Measurements from ENCODE around the gene LMLN.
"Not testable (repeated sequence)": the region's sequence is repeated elsewhere in the genome, so short reads cannot be mapped to it uniquely, and the experiment has no call there.

The LMLN gene

GRCh38 chr3:197957790-197958133 is 2.3 kb upstream of the LMLN start:
- no peak for DNase-seq (ENCODE audit: low read depth)

GRCh38 chr3:197958346-197958745 is 1.7 kb upstream of the LMLN start:
- no peak for DNase-seq (ENCODE audit: low read depth)

GRCh38 chr3:197958848-197959247 is 1.2 kb upstream of the LMLN start:
- DNase-seq (ENCODE audit: low read depth), result not testable (repeated sequence)

GRCh38 chr3:197959500-197959890 is 522 bp upstream of the LMLN start:
- no peak for DNase-seq (ENCODE audit: low read depth)

GRCh38 chr3:197960694-197961581 is 921 bp downstream of the LMLN start:
- DNase-seq (ENCODE audit: low read depth), result no peak

GRCh38 chr3:197961582-197961945 is 1.5 kb downstream of the LMLN start:
- DNase-seq (ENCODE audit: low read depth), result no peak

- DNase-seq (ENCODE audit: low read depth), result no peak
Observed at GRCh38 chr3:197963019-197963637, 3.1 kb downstream of the LMLN start.

DNA sequence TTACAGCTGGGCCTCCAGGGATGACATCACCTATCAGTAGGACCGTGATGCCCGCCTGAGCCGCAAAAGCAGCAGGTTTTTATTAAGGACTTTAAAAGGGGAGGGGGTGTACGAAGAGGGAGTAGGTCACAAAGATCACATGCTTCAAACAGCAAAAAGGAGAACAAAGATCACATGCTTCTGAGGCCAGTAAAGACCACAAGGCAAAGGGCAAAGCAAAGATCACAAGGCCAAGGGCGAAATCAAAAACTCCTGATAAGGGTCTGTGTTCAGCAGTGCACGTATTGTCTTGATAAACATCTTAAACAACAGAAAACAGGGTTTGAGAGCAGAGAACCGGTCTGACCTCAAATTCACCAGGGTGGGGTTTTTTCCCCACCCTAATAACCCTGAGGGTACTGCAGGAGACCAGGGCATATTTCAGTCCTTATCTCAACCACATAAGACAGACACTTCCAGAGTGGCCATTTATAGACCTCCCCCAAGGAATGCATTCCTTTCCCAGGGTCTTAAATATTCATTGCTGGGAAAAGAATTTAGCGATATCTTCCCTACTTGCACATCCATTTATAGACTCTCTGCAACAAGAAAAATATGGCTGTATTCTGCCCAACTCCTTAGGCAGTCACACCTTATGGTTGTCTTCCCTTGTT is 7.4 kb downstream of the LMLN start:
- not testable (repeated sequence) for DNase-seq (ENCODE audit: low read depth)

DNA sequence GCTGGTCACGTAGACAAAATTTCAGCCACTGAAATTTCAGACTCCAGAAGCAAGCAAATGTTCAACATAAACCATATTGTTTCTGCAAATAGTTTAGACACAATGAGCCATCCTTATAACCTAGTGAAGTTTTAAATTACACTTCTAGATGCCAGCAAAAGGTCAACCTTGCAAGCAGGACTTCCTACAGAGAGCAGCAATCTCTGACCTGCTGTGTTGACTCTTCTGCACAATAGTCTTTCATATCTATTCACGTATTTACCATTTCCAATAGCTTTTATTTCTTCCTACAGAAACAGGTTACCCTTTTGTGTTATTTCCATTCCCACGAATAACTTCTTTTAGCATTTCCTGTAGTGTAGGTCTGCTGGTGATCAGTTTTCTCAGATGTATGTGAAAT is 10.6 kb downstream of the LMLN start:
- DNase-seq (ENCODE audit: low read depth), result no peak

GRCh38 chr3:197974016-197974415 is 14.0 kb downstream of the LMLN start:
- DNase-seq (ENCODE audit: low read depth), result no peak

GRCh38 chr3:197975311-197975710 is 15.3 kb downstream of the LMLN start:
- no peak for DNase-seq (ENCODE audit: low read depth)

DNA sequence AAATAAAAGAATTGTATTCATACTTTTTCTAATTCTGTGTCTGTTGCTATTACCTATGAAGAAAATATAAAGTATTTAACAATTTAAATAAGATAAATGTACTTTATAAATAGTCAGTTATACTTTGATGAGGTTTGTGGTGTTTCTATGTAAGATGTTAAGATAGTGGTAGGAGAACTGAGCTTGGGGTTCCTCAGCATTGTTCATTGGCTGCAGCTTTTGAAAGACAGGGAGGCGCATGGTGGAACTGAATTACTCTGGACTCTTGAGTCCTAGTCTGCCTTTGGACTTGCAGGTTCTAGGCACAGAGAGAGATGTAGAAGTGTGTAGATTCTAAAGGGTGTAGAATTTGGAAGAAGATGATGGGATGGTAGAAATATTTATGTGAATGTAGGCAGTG is 23.1 kb downstream of the LMLN start:
- no peak for DNase-seq (ENCODE audit: low read depth)

DNA sequence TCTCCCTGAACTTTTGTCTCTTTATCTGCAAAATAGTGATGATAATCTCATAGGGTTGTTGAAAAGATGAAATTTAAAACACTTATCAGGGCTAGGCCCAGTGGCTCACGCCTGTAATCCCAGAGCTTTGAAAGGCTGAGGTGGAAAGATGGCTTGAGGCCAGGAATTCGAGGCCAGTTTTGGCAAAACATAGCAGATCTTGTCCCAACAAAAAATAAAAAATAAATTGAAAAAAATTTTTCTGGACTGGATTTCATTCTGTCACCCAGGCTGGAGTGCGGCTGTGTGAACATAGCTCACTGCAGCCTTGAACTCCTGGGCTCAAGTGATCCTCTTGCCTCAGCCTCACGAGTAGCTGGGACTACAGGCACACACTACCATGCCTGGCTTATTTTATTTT is 29.6 kb downstream of the LMLN start:
- no peak for DNase-seq (ENCODE audit: low read depth)

DNA sequence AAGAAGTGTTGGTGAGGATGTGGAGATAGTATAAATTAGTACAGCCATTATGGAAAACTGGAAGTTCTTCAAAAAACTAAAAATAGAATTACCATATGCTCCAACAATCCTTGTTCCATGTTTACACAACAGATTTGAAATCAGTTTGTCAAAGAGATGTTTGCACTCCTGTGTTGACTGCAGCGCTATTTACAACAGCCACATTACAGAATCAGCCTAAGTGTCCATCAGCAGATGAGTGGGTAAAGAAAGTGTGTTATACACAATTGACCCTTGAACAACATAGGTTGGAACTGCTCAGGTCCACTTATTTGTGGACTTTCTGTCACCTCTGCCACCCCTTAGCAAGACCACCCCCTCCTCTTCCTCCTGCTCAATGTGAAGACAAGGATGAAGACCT is 34.7 kb downstream of the LMLN start:
- no peak for DNase-seq (ENCODE audit: low read depth)

- no peak for DNase-seq (ENCODE audit: low read depth)
Observed at GRCh38 chr3:197996855-197997254, 36.8 kb downstream of the LMLN start.

GRCh38 chr3:197997936-197998335 is 37.9 kb downstream of the LMLN start:
- DNase-seq (ENCODE audit: low read depth), result no peak

DNA sequence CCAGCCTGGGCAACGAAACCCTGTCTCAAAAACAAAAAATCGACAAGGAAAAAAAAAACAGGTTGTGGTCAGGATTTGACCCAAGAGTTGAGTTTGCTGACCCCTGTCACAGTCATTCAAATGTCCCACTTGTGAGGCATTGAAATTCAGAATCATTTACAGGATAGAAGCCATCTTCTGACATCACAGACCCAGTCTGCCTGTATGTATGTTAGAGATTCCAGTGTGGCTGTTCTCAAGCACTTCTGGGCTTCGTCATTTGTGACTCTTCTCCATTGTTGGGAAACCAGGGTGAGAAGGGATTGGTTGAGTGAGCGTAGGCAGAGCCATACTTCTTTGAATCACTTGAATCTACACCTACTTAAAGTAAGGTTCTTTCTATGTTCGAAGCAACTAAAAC is 57.1 kb downstream of the LMLN start:
- no peak for DNase-seq (ENCODE audit: low read depth)

GRCh38 chr3:198018416-198018815 is 58.4 kb downstream of the LMLN start:
- DNase-seq (ENCODE audit: low read depth), result no peak

- DNase-seq (ENCODE audit: low read depth), result no peak
Observed at GRCh38 chr3:198019115-198019514, 59.1 kb downstream of the LMLN start.

DNA sequence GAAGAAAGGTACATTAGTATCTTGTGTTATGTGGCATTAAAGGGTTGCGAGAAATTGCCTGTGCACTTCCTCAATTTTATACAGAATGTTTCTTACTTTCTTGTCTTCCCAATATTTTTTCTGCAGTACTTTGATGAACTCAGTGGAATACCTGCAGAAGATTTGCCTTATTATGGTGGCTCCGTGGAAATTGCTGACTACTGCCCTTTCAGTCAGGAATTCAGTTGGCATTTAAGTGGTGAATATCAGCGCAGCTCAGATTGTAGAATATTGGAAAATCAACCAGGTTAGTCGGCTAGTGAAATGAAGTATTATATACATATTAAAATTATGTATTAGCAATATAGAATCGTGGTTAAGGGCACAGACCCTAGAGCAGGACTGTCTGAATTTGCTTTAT is 61.3 kb downstream of the LMLN start:
- no peak for DNase-seq (ENCODE audit: low read depth)

DNA sequence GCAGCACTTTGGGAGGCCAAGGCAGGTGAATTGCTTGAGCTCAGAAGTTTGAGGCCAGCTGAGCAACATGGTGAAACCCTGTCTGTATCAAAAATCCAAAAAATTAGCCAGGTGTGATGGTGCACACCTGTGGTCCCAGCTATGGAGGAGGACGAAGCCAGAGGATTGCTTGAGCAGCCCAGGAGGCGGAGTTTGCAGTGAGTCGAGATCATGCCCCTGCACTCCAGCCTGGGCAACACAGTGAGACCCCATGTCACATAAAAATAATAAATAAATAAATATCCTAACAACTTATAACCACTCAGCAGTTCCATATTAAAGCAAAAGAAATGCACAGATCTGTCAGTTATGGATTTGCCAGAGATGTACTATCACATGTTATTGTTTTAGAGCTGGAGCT is 62.6 kb downstream of the LMLN start:
- no peak for DNase-seq (ENCODE audit: low read depth)

- no peak for DNase-seq (ENCODE audit: low read depth)
Observed at GRCh38 chr3:198025644-198026043, 65.6 kb downstream of the LMLN start.

DNA sequence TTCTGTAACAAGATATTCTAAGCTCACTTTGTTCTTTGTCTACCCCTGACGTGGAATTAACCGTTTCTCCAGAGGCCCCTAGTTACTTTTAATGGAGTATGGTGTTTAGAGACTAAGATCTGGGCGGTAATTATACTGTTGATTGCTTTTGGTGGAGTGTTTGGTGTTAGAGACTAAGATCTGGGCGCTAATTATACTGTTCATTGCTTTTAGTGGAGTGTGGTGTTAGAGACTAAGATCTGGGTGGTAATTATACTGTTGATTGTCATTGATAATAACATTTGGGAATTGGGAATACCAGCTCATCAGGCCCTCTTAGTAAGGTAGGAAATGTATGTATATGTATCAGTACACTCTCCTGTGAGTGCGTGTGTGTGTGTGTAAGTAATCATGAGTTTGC is 66.6 kb downstream of the LMLN start:
- no peak for DNase-seq (ENCODE audit: low read depth)

Data from stromal cell of bone marrow (primary cell).